Endothelial cell of umbilical vein (primary cell): ENCODE data around the gene SPINK4. TPM values are rescaled to one million over a fixed set of nuclear protein-coding genes. Genes with fewer than 3 reads are reported as not detected.

ENCODE experiments used
- BruUV-seq: library from RNA; stranded (reverse); fragments of 400-500 nt; replicated peaks from 2 replicates; lab custom pipeline; 2021; lab: Mats Ljungman, UMichigan
- CTCF ChIA-PET: fragments of 300-600, 350-600 bp; sonication (Branson Sonifier 250); formaldehyde crosslinking; loops from one replicate; lab custom pipeline; 2021; ENCODE audit warnings: antibody characterized with exemption, inconsistent platforms; lab: Charles Lee
- POLR2A ChIA-PET: fragments of 300-600, 350-600 bp; sonication (Branson Sonifier 250); formaldehyde crosslinking; loops from one replicate; lab custom pipeline; 2021; ENCODE audit warnings: antibody characterized with exemption, inconsistent platforms; lab: Charles Lee
- DNase-seq: peaks from one replicate; pipeline ENCODE4 v3.0.0-alpha.2; 2011; ENCODE audit warnings: low read depth, low spot score
- FAIRE-seq: peaks from 2 replicates; lab custom pipeline; 2011; peaks lifted over from hg19 to GRCh38; lab: Jason Lieb, UNC
- H2AFZ ChIP-seq: 2 replicates; pipeline ENCODE4 v1.6.0; 2012; ENCODE audit warnings: low read depth, low read length, control low read depth, inconsistent platforms
- H3K27ac ChIP-seq: 2 replicates; pipeline ENCODE4 v1.5.1; 2011; ENCODE audit warnings: low read depth, mild to moderate bottlenecking, control low read depth, low read length, moderate library complexity; ENCODE audit not compliant: insufficient read depth
- H3K27me3 ChIP-seq, 2 experiments: 2 replicates each; pipeline versions ENCODE4 v1.6.0 to v1.6.1; 2011; ENCODE audit warnings: low read length in 2 of 2, mixed read lengths in 1 of 2; ENCODE audit not compliant: control insufficient read depth in 2 of 2, insufficient read depth in 2 of 2
- H3K36me3 ChIP-seq, 2 experiments: 2 replicates in 1 of 2; 3 replicates in 1 of 2; pipeline ENCODE4 v1.5.1; 2011; ENCODE audit warnings: low read length in 2 of 2, mild to moderate bottlenecking in 1 of 2, moderate library complexity in 1 of 2; ENCODE audit not compliant: control insufficient read depth in 2 of 2, insufficient read depth in 2 of 2; ENCODE audit errors: extremely low read depth in 1 of 2
- H3K4me1 ChIP-seq: 3 replicates; pipeline ENCODE4 v1.5.1; 2011; ENCODE audit warnings: mild to moderate bottlenecking, low read length; ENCODE audit not compliant: control insufficient read depth, insufficient read depth; ENCODE audit errors: extremely low read depth
- H3K4me2 ChIP-seq: 2 replicates; pipeline ENCODE4 v1.6.1; 2011; ENCODE audit warnings: low read length, control low read depth, mixed read lengths; ENCODE audit not compliant: insufficient read depth
- H3K4me3 ChIP-seq, 3 experiments: fragments of 200-600 bp in 1 of 3; sonication (generic), shearing (Covaris generic) in 1 of 3; replicated peaks in 1 of 3; 2 replicates each; pipeline ENCODE4 v1.5.1; 2011 to 2016; ENCODE audit warnings: control low read depth in 3 of 3, low read length in 3 of 3, mild to moderate bottlenecking in 2 of 3, inconsistent platforms in 1 of 3, low read depth in 1 of 3, moderate library complexity in 1 of 3; ENCODE audit not compliant: insufficient read depth in 1 of 3
- H3K79me2 ChIP-seq: 2 replicates; pipeline ENCODE4 v1.6.0; 2012; ENCODE audit warnings: low read length, inconsistent platforms; ENCODE audit not compliant: control insufficient read depth, insufficient read depth
- H3K9ac ChIP-seq: replicated peaks from 2 replicates; pipeline ENCODE3; 2011; ENCODE audit warnings: low read length, control low read depth; ENCODE audit not compliant: insufficient read depth; ENCODE audit errors: extremely low read depth
- H3K9me1 ChIP-seq: replicated peaks from 3 replicates; pipeline ENCODE4 v1.6.0; 2011; ENCODE audit warnings: mild to moderate bottlenecking, low read length; ENCODE audit not compliant: control insufficient read depth, insufficient read depth; ENCODE audit errors: extremely low read depth
- H3K9me3 ChIP-seq: replicated peaks from 2 replicates; pipeline ENCODE4 v1.5.1; 2012; ENCODE audit warnings: low read length, inconsistent platforms; ENCODE audit not compliant: control insufficient read depth, insufficient read depth
- H4K20me1 ChIP-seq: replicated peaks from 2 replicates; pipeline ENCODE3; 2011; ENCODE audit warnings: mild to moderate bottlenecking, low read length; ENCODE audit not compliant: control insufficient read depth, insufficient read depth; ENCODE audit errors: extremely low read depth
- EZH2 ChIP-seq: IDR thresholded peaks from 2 replicates; pipeline ENCODE4 v1.6.1; 2012; ENCODE audit warnings: borderline replicate concordance, low read depth, mild to moderate bottlenecking, moderate library complexity, low read length, inconsistent platforms; ENCODE audit not compliant: severe bottlenecking
- FOS ChIP-seq: IDR thresholded peaks from 2 replicates; pipeline ENCODE4 v1.6.1; 2011; ENCODE audit warnings: mild to moderate bottlenecking, low read length, moderate library complexity, borderline replicate concordance; ENCODE audit not compliant: insufficient read depth
- GATA2 ChIP-seq: IDR thresholded peaks from 2 replicates; pipeline ENCODE4 v1.7.0; 2011; ENCODE audit warnings: low read depth, mild to moderate bottlenecking, moderate library complexity, mixed read lengths, low read length; ENCODE audit not compliant: insufficient read length, insufficient read depth
- JUN ChIP-seq: IDR thresholded peaks from 2 replicates; pipeline ENCODE4 v1.6.1; 2011; ENCODE audit warnings: borderline replicate concordance, low read depth; ENCODE audit not compliant: insufficient read length, insufficient read depth
- MYC ChIP-seq: IDR thresholded peaks from one replicate; pipeline ENCODE4 v1.6.1; 2011; ENCODE audit warnings: mild to moderate bottlenecking, low read depth, low read length
- POLR2A ChIP-seq: IDR thresholded peaks from 2 replicates; pipeline ENCODE4 v1.6.1; 2012; ENCODE audit warnings: low read depth, mild to moderate bottlenecking, control low read depth, low read length
- POLR2AphosphoS5 ChIP-seq: IDR thresholded peaks from 2 replicates; pipeline ENCODE4 v1.6.1; 2012; ENCODE audit warnings: low read depth, mild to moderate bottlenecking, control low read depth, low read length, moderate library complexity; ENCODE audit not compliant: insufficient read depth
- dilution Hi-C: fragments of 300-500 bp; cut with MboI; formaldehyde crosslinking; loops from one replicate; pipeline ENCODE4 v1.15.0; 2019; ENCODE audit warnings: low sequenced_read_pairs; ENCODE audit not compliant: extremely low pct_ligation_motif_present
- intact Hi-C: fragments of 100-400 bp; cut with micrococcal nuclease; formaldehyde crosslinking; loops from one replicate; pipeline ENCODE4 v1.10.0; 2022
- polyA plus RNA-seq, 4 experiments: library from polyadenylated mRNA; depleted of rRNA in 3 of 4; stranded (reverse) in 3 of 4; unstranded in 1 of 4; fragments of >200 nt; gene quantifications; 2 replicates each; pipeline versions ENCODE4 v1.2.1 to v1.2.3, GENCODE V29; 2011 to 2012; ENCODE audit warnings: missing spikeins in 1 of 4
- total RNA-seq: library from RNA; stranded (reverse); gene quantifications from 2 replicates; pipeline ENCODE4 v1.2.3, GENCODE V29; 2021
- TF ChIP-seq, protein P1 (sequence below), 2 donors: IDR thresholded peaks; 1 replicate in 1 of 2; 2 replicates in 1 of 2; pipeline ENCODE4 v1.5.1; 2011; ENCODE audit warnings: low read length in 2 of 2, mild to moderate bottlenecking in 2 of 2, moderate library complexity in 2 of 2, control low read depth in 1 of 2, inconsistent platforms in 1 of 2, low read depth in 1 of 2; ENCODE audit not compliant: insufficient read depth in 1 of 2; ENCODE audit errors: extremely low read depth in 1 of 2
- TF ChIP-seq, protein P2 (sequence below): IDR thresholded peaks from 2 replicates; pipeline ENCODE4 v1.6.1; 2011; ENCODE audit not compliant: insufficient read depth, insufficient read length

The SPINK4 gene
- total and polyA plus RNA-seq, 2 donors (not counting 3 experiments of a cell fraction or from before 2014, with no cell fraction given), result not detected

DNA sequence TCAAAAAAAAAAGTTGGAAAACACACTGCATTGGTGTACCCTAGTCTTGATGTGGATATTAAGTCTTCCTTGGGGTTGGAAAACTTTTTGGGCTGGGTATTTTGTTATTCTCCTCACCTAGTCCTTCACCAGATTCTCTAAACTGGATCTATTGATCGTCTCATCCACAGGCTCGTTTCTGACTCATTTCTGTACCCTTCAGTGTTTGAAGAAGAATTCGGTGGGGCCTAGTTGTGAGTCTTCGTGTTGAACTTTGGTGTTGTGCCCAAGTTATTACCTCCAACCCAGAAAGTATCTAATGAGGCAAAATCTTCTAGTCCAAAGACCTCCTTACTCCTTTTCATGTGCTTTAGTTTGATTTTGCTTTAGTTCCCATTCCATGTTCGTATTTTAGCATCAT lies 51.9 kb downstream of the SPINK4 start:
- Histone ChIP-seq H3K9ac (no peak overlapping the region), H3K4me1 (peaks cover 13% of the 10 kb centered on the region), H3K27me3 (no peaks in the 10 kb centered on the region), H4K20me1 (no peaks in the 10 kb centered on the region), H3K9me1 (no peaks in the 10 kb centered on the region), H2AFZ (no peak overlapping the region), H3K4me2 (peak overlapping the region; percentile 2), H3K9me3 (no peaks in the 10 kb centered on the region), H3K27ac (no peak overlapping the region), H3K36me3 (peaks cover 2 to 10% of the 10 kb centered on the region in 2 experiments), H3K79me2 (peaks cover 43% of the 10 kb centered on the region), H3K4me3 (no peak overlapping the region)
- dilution Hi-C loops (no loop called here), intact Hi-C loops (loop anchor here (2.0 kb wide), 2 partner anchors 29 to 37 kb away; no protein-coding TSS in a partner anchor)
- TF ChIP-seq, protein P1, sequence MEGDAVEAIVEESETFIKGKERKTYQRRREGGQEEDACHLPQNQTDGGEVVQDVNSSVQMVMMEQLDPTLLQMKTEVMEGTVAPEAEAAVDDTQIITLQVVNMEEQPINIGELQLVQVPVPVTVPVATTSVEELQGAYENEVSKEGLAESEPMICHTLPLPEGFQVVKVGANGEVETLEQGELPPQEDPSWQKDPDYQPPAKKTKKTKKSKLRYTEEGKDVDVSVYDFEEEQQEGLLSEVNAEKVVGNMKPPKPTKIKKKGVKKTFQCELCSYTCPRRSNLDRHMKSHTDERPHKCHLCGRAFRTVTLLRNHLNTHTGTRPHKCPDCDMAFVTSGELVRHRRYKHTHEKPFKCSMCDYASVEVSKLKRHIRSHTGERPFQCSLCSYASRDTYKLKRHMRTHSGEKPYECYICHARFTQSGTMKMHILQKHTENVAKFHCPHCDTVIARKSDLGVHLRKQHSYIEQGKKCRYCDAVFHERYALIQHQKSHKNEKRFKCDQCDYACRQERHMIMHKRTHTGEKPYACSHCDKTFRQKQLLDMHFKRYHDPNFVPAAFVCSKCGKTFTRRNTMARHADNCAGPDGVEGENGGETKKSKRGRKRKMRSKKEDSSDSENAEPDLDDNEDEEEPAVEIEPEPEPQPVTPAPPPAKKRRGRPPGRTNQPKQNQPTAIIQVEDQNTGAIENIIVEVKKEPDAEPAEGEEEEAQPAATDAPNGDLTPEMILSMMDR (IDR thresholded peaks at IDR 0.05; ENCODE audit: extremely low read depth in 1 of 2, insufficient read depth in 1 of 2, low read depth in 1 of 2, low read length in 2 of 2), result no peak
- no peak for TF ChIP-seq MYC
- DNase-seq, result no peak
- FAIRE-seq, result peak; percentile 40
- BruUV-seq, result no TSS peak
- POLR2A ChIA-PET, result no interaction called here
- CTCF ChIA-PET, result interaction anchor here (2.8 kb wide), 1 partner anchor 161 kb away, joined by 31 read pairs; no protein-coding TSS in a partner anchor

DNA sequence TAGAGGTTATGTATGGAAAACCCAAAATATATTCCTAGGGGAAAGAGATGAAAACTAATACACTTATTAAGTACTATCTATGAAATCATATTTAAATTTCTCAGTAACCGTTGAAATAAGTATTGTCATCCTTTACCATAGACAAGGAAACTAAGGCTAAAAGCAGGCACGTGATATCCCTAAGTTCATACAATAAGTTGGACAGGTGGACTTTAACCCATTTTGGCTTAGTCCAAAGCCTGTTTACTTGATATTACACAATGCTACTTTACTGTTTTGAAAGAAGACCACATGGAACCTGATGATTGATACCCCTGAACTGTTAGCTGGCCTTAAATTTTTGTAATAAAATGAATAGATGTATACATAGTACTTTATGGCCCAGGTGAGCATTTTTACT lies 53.8 kb downstream of the SPINK4 start:
- FAIRE-seq, result no peak
- no peaks in the 10 kb centered on the region for H3K9me1 ChIP-seq
- H3K9ac ChIP-seq, result no peak overlapping the region
- peaks cover 6 to 17% of the 10 kb centered on the region in 2 experiments for H3K36me3 ChIP-seq
- POLR2A ChIA-PET, result no interaction called here
- CTCF ChIA-PET, result no interaction called here
- no peaks in the 10 kb centered on the region for H3K27me3 ChIP-seq
- H2AFZ ChIP-seq, result no peak overlapping the region
- H3K4me2 ChIP-seq, result no peak overlapping the region
- DNase-seq, result no peak
- H3K4me3 ChIP-seq, result no peak overlapping the region
- no TSS peak for BruUV-seq
- intact Hi-C loops (no loop called here), dilution Hi-C loops (no loop called here)
- H4K20me1 ChIP-seq, result no peaks in the 10 kb centered on the region
- peaks cover 13% of the 10 kb centered on the region for H3K4me1 ChIP-seq
- TF ChIP-seq JUN (no peak), POLR2A (no peak), EZH2 (no peak), GATA2 (no peak), POLR2AphosphoS5 (no peak), FOS (no peak)
- TF ChIP-seq, protein P2, sequence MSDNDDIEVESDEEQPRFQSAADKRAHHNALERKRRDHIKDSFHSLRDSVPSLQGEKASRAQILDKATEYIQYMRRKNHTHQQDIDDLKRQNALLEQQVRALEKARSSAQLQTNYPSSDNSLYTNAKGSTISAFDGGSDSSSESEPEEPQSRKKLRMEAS, result no peak
- TF ChIP-seq, protein P1 (IDR thresholded peaks at IDR 0.05; ENCODE audit: extremely low read depth in 1 of 2, insufficient read depth in 1 of 2, low read depth in 1 of 2, low read length in 2 of 2), result no peak
- H3K9me3 ChIP-seq, result no peaks in the 10 kb centered on the region
- peaks cover 59% of the 10 kb centered on the region for H3K79me2 ChIP-seq
- no peak overlapping the region for H3K27ac ChIP-seq
